Right ventricle myocardium superior (tissue), 1 donor: ENCODE data around the gene SEM1. TPM values are rescaled to one million over a fixed set of nuclear protein-coding genes. Genes with fewer than 3 reads are reported as not detected.
"Not testable (repeated sequence)": the region's sequence is repeated elsewhere in the genome, so short reads cannot be mapped to it uniquely, and the experiment has no call there.

Experiments
- ATAC-seq: fragments of 200-7000 bp; cut with Tn5 transposase; one replicate; pipeline ENCODE4 v1.9.1; 2020; ENCODE audit warnings: mild to moderate bottlenecking; ENCODE audit not compliant: poor library complexity
- DNase-seq: peaks from one replicate; pipeline ENCODE4 v3.0.0-alpha.2; 2020
- intact Hi-C: fragments of 100-400 bp; cut with DNase I; formaldehyde crosslinking; loops from one replicate; pipeline ENCODE4 v1.11.2; 2022
- total RNA-seq: library from RNA; stranded (reverse); fragmentation: NEBNext Ultra II Directional; extraction: Animal tissue kit (Norgen Biotek cat#: 25700); gene quantifications from one replicate; pipeline ENCODE4 v1.2.1, GENCODE V29; 2021
- donor health status: DM: no; HTN: yes; CAD: no; lungs with severe emphysema.

The SEM1 gene
- total RNA-seq, 1 donor from 2014 or later: 43.9 TPM

GRCh38 chr7:96670338-96671289 is 39.0 kb downstream of the SEM1 start:
- DNase-seq: no peak
- ATAC-seq: no peak
- intact Hi-C loops: no loop called here

DNA sequence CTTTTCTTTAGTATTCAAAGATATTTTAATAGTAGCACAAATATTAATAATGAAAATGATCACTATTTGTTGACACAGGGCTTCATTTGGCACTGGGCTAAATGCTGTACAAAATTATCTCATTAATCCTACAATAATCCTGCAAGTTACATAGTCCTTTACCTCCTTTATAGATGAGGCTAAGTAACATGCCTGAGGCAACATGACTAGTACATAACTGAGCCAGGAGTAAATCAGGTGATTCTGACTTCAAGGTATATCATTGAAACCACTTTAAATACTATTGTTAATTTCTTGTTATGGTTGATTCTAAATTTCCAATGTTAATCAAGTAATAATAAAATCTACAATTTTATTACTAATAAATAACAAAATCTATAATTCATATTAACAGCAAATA is 39.8 kb downstream of the SEM1 start:
- no peak for ATAC-seq
- intact Hi-C loops: no loop called here
- no peak for DNase-seq

GRCh38 chr7:96667026-96667425 is 42.6 kb downstream of the SEM1 start:
- ATAC-seq: no peak
- DNase-seq: no peak
- intact Hi-C loops: no loop called here

- no peak for DNase-seq
- intact Hi-C loops: no loop called here
- ATAC-seq: no peak
Measured at GRCh38 chr7:96665689-96666088, 44.0 kb downstream of the SEM1 start.

- DNase-seq: no peak
- no peak for ATAC-seq
- intact Hi-C loops: no loop called here
Measured at GRCh38 chr7:96664793-96665192, 44.9 kb downstream of the SEM1 start.

GRCh38 chr7:96663871-96664445 is 45.7 kb downstream of the SEM1 start:
- intact Hi-C loops: no loop called here
- ATAC-seq (no peak), DNase-seq (no peak)

- intact Hi-C loops: no loop called here
- no peak for ATAC-seq
Measured at GRCh38 chr7:96663457-96663856, 46.2 kb downstream of the SEM1 start.

DNA sequence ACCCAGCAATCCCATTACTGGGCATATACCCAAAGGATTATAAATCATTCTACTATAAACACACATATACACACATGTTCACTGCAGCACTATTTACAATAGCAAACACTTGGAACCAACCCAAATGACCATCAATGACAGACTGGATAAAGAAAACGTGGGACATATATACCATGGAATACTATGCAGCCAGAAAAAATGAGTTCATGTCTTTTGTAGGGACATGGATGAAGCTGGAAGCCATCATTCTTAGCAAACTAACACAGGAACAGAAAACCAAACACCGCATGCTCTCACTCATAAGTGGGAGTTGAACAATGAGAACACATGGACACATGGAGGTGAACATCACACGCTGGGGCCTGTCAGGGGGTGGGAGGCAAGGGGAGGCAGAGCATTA is 47.5 kb downstream of the SEM1 start:
- DNase-seq, ATAC-seq, intact Hi-C loops: not testable (repeated sequence)

More at GRCh38 chr7:96663457-96663856, 46.2 kb downstream of the SEM1 start:
- no peak for DNase-seq

- intact Hi-C loops: no loop called here
- ATAC-seq: no peak
- no peak for DNase-seq
Measured at GRCh38 chr7:96658022-96658412, 51.6 kb downstream of the SEM1 start.

DNA sequence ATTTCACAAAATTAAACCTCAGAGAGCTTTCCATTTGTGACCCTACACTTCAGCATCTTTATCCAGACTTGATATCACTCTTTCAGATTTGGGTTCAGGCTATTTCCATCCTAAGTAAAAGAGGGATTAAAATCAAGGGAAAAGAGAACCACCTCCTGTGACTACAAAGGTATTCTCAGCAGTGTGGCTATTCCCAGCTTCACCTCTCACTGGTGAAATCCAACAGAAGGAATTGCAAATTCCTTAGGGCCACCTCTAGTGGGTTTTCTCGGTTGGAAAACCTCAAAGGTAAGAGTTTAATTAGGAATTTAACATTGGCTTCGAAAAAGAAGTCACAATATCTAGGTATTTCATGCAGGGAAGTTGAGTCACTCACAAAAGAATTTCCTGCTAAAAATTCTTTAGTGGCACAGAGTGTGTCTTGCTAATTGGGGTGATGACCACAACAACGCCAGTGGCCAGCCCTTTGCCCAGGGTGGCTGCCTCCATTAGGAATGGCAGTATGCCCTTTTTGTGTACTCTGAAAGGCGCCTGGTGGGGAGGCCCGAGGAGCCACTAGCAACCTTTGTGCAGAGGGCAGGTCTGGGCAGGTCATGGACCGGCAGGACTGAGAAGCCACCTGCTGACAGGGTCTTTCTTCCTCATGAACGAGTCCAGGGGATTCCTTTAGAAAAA is 52.2 kb downstream of the SEM1 start:
- no peak for ATAC-seq
- DNase-seq: no peak
- intact Hi-C loops: no loop called here

DNA sequence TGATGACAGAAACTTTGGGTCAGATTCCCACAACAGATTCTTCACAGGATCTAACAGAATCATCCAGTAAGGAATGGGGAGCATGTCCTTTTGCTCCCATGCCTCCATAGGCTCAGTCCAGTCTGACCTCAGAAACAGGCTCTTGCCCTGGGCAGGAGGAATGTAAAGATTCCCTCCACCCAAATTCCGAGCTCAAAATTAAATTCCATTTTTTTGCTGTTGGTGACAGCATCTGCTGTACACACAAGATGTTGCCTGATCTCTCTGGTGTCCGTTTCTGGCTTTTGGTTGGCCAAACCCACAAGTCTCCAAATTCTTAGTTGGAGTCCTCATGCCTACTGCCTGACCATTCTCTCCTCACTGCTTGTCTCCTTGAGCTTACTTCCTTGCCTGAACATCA is 53.7 kb downstream of the SEM1 start:
- DNase-seq (no peak), ATAC-seq (no peak)
- intact Hi-C loops: no loop called here

- intact Hi-C loops: no loop called here
- DNase-seq (no peak), ATAC-seq (no peak)
Measured at GRCh38 chr7:96654630-96655188, 54.9 kb downstream of the SEM1 start.

- DNase-seq (no peak), ATAC-seq (no peak)
- intact Hi-C loops: no loop called here
Measured at GRCh38 chr7:96649981-96650380, 59.7 kb downstream of the SEM1 start.

- intact Hi-C loops: no loop called here
- no peak for ATAC-seq
- DNase-seq: no peak
Measured at GRCh38 chr7:96648784-96649183, 60.9 kb downstream of the SEM1 start.

DNA sequence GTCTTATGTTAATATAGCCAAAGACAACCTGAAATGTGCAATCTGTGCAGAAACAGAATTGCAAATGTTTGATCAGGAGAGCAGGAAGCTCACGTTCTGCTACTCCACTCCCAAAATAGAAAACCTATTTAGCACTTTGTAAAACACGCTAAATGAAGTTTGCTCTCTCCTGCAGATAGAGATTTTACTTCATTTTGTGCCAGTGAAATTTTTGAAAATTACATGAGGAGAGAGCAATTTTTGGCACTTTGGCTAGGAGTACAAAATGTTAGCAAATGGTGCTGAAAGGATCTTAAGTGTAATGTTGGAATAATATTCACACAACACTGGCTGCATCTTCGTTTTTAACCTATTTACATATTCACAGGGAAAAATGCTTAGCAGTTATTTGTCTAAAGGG is 61.9 kb downstream of the SEM1 start:
- no peak for DNase-seq
- intact Hi-C loops: no loop called here
- ATAC-seq: no peak

DNA sequence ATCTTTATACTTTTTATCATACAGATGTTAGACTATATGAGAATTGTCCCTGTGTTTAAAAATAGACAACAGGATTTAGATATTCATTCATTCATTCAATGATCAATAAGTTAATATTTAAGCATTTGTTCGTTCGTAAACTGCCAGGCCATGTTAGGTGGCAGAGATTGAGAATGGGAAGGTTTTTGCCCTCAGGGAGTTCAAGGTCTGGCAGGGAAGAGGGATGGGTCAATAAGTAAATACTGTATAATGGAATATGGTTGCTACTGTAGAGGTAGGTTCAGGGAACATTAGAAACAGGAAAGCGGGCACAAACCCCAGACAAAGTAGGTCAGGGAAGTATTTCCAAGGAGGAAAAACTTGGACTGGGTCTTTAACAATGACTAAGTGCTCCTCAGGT is 64.6 kb downstream of the SEM1 start:
- no peak for ATAC-seq
- intact Hi-C loops: no loop called here
- no peak for DNase-seq

GRCh38 chr7:96643436-96643835 is 66.2 kb downstream of the SEM1 start:
- intact Hi-C loops, DNase-seq, ATAC-seq: not testable (repeated sequence)

DNA sequence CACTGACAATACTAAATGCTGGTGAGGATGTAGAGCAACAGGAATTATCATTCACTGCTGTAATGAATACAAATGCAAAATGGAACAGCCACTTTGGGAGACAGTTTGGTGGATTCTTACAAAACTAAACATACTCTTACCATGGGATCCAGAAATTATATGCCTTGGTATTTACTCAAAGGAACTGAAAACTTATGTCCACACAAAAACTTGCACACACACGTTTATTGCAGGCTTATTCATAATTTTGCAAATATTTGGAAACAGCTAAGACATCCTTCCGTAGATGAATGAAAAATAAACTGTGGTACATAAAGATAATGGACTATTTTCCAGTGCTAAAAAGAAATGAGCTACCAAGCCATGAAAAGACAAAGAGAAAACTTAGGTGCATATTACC is 69.6 kb downstream of the SEM1 start:
- ATAC-seq: no peak
- DNase-seq: no peak
- intact Hi-C loops: no loop called here
